Lower lobe of right lung (tissue), 2 donors: ENCODE results near the gene CD34. TPM values are rescaled to one million over a fixed set of nuclear protein-coding genes. Genes with fewer than 3 reads are reported as not detected.

ENCODE experiments used
- ATAC-seq, 2 donors: fragments of 200-7000 bp; cut with Tn5 transposase; one replicate each; pipeline ENCODE4 v1.9.1; 2020 to 2022; ENCODE audit warnings: mild to moderate bottlenecking in 2 of 2, moderate library complexity in 2 of 2
- DNase-seq: peaks from one replicate; pipeline ENCODE4 v3.0.0-alpha.2; 2020
- H3K27ac ChIP-seq: fragments of 200-600 bp; one replicate; pipeline ENCODE4 v1.8.0; 2022
- H3K27me3 ChIP-seq: fragments of 200-600 bp; one replicate; pipeline ENCODE4 v1.8.0; 2022; ENCODE audit warnings: low read depth
- H3K36me3 ChIP-seq: fragments of 200-600 bp; one replicate; pipeline ENCODE4 v1.8.0; 2022; ENCODE audit warnings: mild to moderate bottlenecking
- H3K4me1 ChIP-seq: fragments of 200-600 bp; one replicate; pipeline ENCODE4 v1.8.0; 2022
- H3K4me3 ChIP-seq: fragments of 200-600 bp; one replicate; pipeline ENCODE4 v1.8.0; 2022; ENCODE audit warnings: mild to moderate bottlenecking
- H3K9me3 ChIP-seq: fragments of 200-600 bp; one replicate; pipeline ENCODE4 v1.8.0; 2022
- CTCF ChIP-seq: fragments of 200-600 bp; IDR thresholded peaks from one replicate; pipeline ENCODE4 v1.8.0; 2022; ENCODE audit warnings: antibody characterized with exemption, mild to moderate bottlenecking
- intact Hi-C: fragments of 100-400 bp; cut with DNase I; formaldehyde crosslinking; loops from one replicate; pipeline ENCODE4 v1.11.0; 2022
- total RNA-seq: library from RNA; stranded (reverse); fragmentation: NEBNext Ultra II Directional; extraction: Animal tissue kit (Norgen Biotek cat#: 25700); gene quantifications from one replicate; pipeline ENCODE4 v1.2.1, GENCODE V29; 2021
- donor health status: DM: no; HTN: yes; CAD: no; lungs with severe emphysema.

Gene CD34
- total RNA-seq, 1 donor from 2014 or later: 44.6 TPM

- no peak for DNase-seq
- no peaks in the 10 kb centered on the region for H3K27me3 ChIP-seq
- intact Hi-C loops: no loop called here
- no peak for TF ChIP-seq CTCF
- no peak overlapping the region for H3K4me3 ChIP-seq
- H3K4me1 ChIP-seq: peaks cover 50% of the 10 kb centered on the region
- H3K9me3 ChIP-seq: no peaks in the 10 kb centered on the region
- H3K36me3 ChIP-seq: no peaks in the 10 kb centered on the region
- no peak for ATAC-seq
- H3K27ac ChIP-seq: no peak overlapping the region
Measured at GRCh38 chr1:207892764-207893163, 18.2 kb downstream of the CD34 start.

- Histone ChIP-seq H3K27ac (peak overlapping the region; percentile 60), H3K9me3 (no peaks in the 10 kb centered on the region), H3K4me1 (peaks cover 55% of the 10 kb centered on the region), H3K36me3 (no peaks in the 10 kb centered on the region), H3K4me3 (no peak overlapping the region), H3K27me3 (no peaks in the 10 kb centered on the region)
- no peak for TF ChIP-seq CTCF
- no peak for DNase-seq
- intact Hi-C loops: no loop called here
- no peak for ATAC-seq
Measured at GRCh38 chr1:207891148-207891547, 19.8 kb downstream of the CD34 start.

GRCh38 chr1:207890136-207890738 is 20.7 kb downstream of the CD34 start:
- Histone ChIP-seq H3K9me3 (no peaks in the 10 kb centered on the region), H3K4me1 (peaks cover 62% of the 10 kb centered on the region), H3K36me3 (no peaks in the 10 kb centered on the region), H3K27ac (peak overlapping the region; percentile 60), H3K4me3 (no peak overlapping the region), H3K27me3 (no peaks in the 10 kb centered on the region)
- intact Hi-C loops: no loop called here
- TF ChIP-seq CTCF: no peak
- no peak for DNase-seq
- ATAC-seq: peak; percentile 65 to 77

- intact Hi-C loops: no loop called here
- Histone ChIP-seq H3K4me1 (peaks cover 78% of the 10 kb centered on the region), H3K27me3 (no peaks in the 10 kb centered on the region), H3K4me3 (no peak overlapping the region), H3K36me3 (no peaks in the 10 kb centered on the region), H3K27ac (peak overlapping the region; percentile 60), H3K9me3 (no peaks in the 10 kb centered on the region)
- DNase-seq (no peak), ATAC-seq (no peak)
- TF ChIP-seq CTCF: no peak
Measured at GRCh38 chr1:207888652-207889051, 22.3 kb downstream of the CD34 start.

GRCh38 chr1:207887542-207888201 is 23.3 kb downstream of the CD34 start:
- H3K36me3 ChIP-seq: no peaks in the 10 kb centered on the region
- DNase-seq (no peak), ATAC-seq (no peak)
- H3K27ac ChIP-seq: peak overlapping the region; percentile 60
- no peak overlapping the region for H3K4me3 ChIP-seq
- intact Hi-C loops: no loop called here
- H3K4me1 ChIP-seq: peaks cover 88% of the 10 kb centered on the region
- no peaks in the 10 kb centered on the region for H3K9me3 ChIP-seq
- TF ChIP-seq CTCF: no peak
- H3K27me3 ChIP-seq: no peaks in the 10 kb centered on the region
